Breast epithelium (tissue), 3 donors: ENCODE data around the gene RGS9.

Experiments used
- POLR2A ChIP-seq: fragments of 450-650 bp; IDR thresholded peaks from one replicate; pipeline ENCODE4 v1.6.1; 2016; ENCODE audit warnings: antibody characterized with exemption, mild to moderate bottlenecking, moderate library complexity
- TF ChIP-seq, protein P1 (sequence below), 3 donors: fragments of 450-650 bp; IDR thresholded peaks; one replicate each; pipeline ENCODE4 v1.5.1; 2016 to 2017; ENCODE audit warnings: antibody characterized with exemption in 3 of 3, mild to moderate bottlenecking in 3 of 3, moderate library complexity in 3 of 3

DNA sequence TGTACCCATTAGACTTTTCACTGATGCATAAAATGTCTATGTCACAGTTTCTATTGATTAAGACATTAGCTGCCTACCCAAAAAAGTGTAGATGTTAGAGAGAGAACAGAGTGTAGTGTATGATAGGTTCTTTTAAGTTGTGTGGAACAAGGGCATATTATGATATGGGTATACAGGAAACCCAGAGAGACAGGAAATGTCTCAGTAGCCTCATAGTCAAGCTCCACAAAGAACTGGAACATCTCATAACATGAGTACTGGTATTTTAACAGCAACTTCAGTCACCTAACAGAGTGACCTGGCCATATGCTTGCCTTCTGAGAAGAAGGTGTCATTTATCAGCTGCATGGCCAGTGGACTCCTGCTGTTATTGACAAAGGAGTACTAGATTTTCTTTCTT is 128.1 kb downstream of the RGS9 start:
- TF ChIP-seq, protein P1, sequence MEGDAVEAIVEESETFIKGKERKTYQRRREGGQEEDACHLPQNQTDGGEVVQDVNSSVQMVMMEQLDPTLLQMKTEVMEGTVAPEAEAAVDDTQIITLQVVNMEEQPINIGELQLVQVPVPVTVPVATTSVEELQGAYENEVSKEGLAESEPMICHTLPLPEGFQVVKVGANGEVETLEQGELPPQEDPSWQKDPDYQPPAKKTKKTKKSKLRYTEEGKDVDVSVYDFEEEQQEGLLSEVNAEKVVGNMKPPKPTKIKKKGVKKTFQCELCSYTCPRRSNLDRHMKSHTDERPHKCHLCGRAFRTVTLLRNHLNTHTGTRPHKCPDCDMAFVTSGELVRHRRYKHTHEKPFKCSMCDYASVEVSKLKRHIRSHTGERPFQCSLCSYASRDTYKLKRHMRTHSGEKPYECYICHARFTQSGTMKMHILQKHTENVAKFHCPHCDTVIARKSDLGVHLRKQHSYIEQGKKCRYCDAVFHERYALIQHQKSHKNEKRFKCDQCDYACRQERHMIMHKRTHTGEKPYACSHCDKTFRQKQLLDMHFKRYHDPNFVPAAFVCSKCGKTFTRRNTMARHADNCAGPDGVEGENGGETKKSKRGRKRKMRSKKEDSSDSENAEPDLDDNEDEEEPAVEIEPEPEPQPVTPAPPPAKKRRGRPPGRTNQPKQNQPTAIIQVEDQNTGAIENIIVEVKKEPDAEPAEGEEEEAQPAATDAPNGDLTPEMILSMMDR (IDR thresholded peaks at IDR 0.05), result no peak
- TF ChIP-seq POLR2A, result no peak
